Transverse colon (tissue), 3 donors: ENCODE measurements around the gene USP17L25.
"Not testable (repeated sequence)": the region's sequence is repeated elsewhere in the genome, so short reads cannot be mapped to it uniquely, and the experiment has no call there.

Source experiments
- POLR2A ChIP-seq: fragments of 450-650 bp; IDR thresholded peaks from one replicate; pipeline ENCODE4 v1.6.1; 2016; ENCODE audit warnings: antibody characterized with exemption, mild to moderate bottlenecking, moderate library complexity
- TF ChIP-seq, protein P1 (sequence below), 5 experiments: fragments of 200-600 bp in 3 of 5; fragments of 450-650 bp in 2 of 5; sonication (generic) in 3 of 5; IDR thresholded peaks; 1 replicate in 2 of 5; 2 replicates in 3 of 5; pipeline ENCODE4 v1.5.1; 2016 to 2017; ENCODE audit warnings: antibody characterized with exemption in 5 of 5, inconsistent platforms in 3 of 5, mild to moderate bottlenecking in 2 of 5, moderate library complexity in 1 of 5

DNA sequence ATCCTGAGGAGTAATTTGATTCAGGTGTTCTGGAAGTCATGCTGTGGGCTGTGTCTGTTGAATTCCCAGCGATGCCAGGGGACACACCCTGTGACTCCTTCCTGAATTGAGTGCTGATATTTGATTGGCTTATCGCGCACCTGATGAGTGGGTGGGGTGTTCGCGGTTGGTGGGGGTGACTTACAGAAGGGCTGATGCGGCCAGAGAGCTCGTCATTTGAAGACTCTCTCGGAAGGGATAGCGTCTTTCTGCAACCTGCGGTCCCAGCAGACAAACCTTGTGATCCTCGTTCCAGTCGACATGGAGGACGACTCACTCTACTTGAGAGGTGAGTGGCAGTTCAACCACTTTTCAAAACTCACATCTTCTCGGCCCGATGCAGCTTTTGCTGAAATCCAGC, at the start of gene USP17L25:
- TF ChIP-seq, protein P1, sequence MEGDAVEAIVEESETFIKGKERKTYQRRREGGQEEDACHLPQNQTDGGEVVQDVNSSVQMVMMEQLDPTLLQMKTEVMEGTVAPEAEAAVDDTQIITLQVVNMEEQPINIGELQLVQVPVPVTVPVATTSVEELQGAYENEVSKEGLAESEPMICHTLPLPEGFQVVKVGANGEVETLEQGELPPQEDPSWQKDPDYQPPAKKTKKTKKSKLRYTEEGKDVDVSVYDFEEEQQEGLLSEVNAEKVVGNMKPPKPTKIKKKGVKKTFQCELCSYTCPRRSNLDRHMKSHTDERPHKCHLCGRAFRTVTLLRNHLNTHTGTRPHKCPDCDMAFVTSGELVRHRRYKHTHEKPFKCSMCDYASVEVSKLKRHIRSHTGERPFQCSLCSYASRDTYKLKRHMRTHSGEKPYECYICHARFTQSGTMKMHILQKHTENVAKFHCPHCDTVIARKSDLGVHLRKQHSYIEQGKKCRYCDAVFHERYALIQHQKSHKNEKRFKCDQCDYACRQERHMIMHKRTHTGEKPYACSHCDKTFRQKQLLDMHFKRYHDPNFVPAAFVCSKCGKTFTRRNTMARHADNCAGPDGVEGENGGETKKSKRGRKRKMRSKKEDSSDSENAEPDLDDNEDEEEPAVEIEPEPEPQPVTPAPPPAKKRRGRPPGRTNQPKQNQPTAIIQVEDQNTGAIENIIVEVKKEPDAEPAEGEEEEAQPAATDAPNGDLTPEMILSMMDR (IDR thresholded peaks at IDR 0.05) = not testable (repeated sequence)
- not testable (repeated sequence) for TF ChIP-seq POLR2A
